Measurements from ENCODE around the gene DCST1.

DNA sequence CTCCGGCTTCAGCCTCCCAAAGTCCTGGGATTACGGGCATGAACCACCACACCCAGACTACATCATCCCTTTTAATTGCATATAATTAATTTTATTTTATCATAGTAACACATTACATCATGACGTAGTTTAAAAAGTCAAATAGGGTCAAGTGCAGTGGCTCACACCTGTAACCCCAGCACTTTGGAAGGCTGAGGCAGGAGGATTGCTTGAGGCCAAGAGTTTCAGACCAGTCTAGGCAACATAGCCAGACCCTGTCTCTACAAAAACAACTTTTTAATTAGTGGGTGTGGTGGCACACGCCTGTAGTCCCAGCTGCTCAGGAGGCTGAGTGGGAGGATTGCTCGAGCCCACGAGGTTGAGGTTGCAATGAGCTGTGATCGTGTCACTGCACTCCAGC lies 65.7 kb downstream of the DCST1 start:
- TF ChIP-seq CTCF (IDR thresholded peaks at IDR 0.05) (no peak), ZFX (IDR thresholded peaks at IDR 0.05; ENCODE audit: borderline replicate concordance) (no peak)
